Measurements from ENCODE around the gene CSNK1G1. TPM values are rescaled to one million over a fixed set of nuclear protein-coding genes. Genes with fewer than 3 reads are reported as not detected.
"Not testable (repeated sequence)": the region's sequence is repeated elsewhere in the genome, so short reads cannot be mapped to it uniquely, and the experiment has no call there.

Gene CSNK1G1
- total RNA-seq, 1 donor: 34.0 TPM

- no peak overlapping the region for H3K4me2 ChIP-seq (ENCODE audit: insufficient read depth, low read length)
- H4K20me1 ChIP-seq (ENCODE audit: insufficient read depth, low read length): peaks cover 3% of the 10 kb centered on the region
- H3K79me2 ChIP-seq (ENCODE audit: insufficient read depth, low read length): peaks cover 49% of the 10 kb centered on the region
- no peaks in the 10 kb centered on the region for H3K36me3 ChIP-seq (ENCODE audit: insufficient read depth, low read length)
- peaks cover under 1% of the 10 kb centered on the region for H3K4me1 ChIP-seq (ENCODE audit: insufficient read depth, low read length)
- no peaks in the 10 kb centered on the region for H3K27me3 ChIP-seq (ENCODE audit: insufficient read depth, low read length)
- H3K4me3 ChIP-seq (ENCODE audit: insufficient read depth, low read length): no peak overlapping the region
- no peaks in the 10 kb centered on the region for H3K9me3 ChIP-seq (ENCODE audit: low read depth, low read length)
- DNase-seq (ENCODE audit: insufficient read length, low spot score, missing footprints): no peak
- TF ChIP-seq CTCF (IDR thresholded peaks at IDR 0.05; ENCODE audit: extremely low read depth, low read depth, low read length): no peak
- H3K27ac ChIP-seq (ENCODE audit: low read depth, low read length): no peak overlapping the region
- no peak overlapping the region for H2AFZ ChIP-seq (ENCODE audit: low read length)
Measured at GRCh38 chr15:64279131-64279530, 76.8 kb downstream of the CSNK1G1 start.

- Histone ChIP-seq H3K27me3 (ENCODE audit: insufficient read depth, low read length) (no peaks in the 10 kb centered on the region), H2AFZ (ENCODE audit: low read length) (no peak overlapping the region), H3K79me2 (ENCODE audit: insufficient read depth, low read length) (peaks cover 42% of the 10 kb centered on the region), H3K36me3 (ENCODE audit: insufficient read depth, low read length) (no peaks in the 10 kb centered on the region), H3K27ac (ENCODE audit: low read depth, low read length) (no peak overlapping the region), H3K4me3 (ENCODE audit: insufficient read depth, low read length) (no peak overlapping the region), H3K9me3 (ENCODE audit: low read depth, low read length) (no peaks in the 10 kb centered on the region), H3K4me1 (ENCODE audit: insufficient read depth, low read length) (no peaks in the 10 kb centered on the region), H3K4me2 (ENCODE audit: insufficient read depth, low read length) (no peak overlapping the region), H4K20me1 (ENCODE audit: insufficient read depth, low read length) (peaks cover 3% of the 10 kb centered on the region)
- DNase-seq (ENCODE audit: insufficient read length, low spot score, missing footprints): no peak
- no peak for TF ChIP-seq CTCF (IDR thresholded peaks at IDR 0.05; ENCODE audit: extremely low read depth, low read depth, low read length)
Measured at GRCh38 chr15:64275934-64276333, 80.0 kb downstream of the CSNK1G1 start.

GRCh38 chr15:64274341-64274950 lies 81.5 kb downstream of the CSNK1G1 start:
- Histone ChIP-seq H3K4me1 (ENCODE audit: insufficient read depth, low read length) (no peaks in the 10 kb centered on the region), H2AFZ (ENCODE audit: low read length) (no peak overlapping the region), H4K20me1 (ENCODE audit: insufficient read depth, low read length) (peaks cover 3% of the 10 kb centered on the region), H3K4me3 (ENCODE audit: insufficient read depth, low read length) (no peak overlapping the region), H3K27ac (ENCODE audit: low read depth, low read length) (no peak overlapping the region), H3K27me3 (ENCODE audit: insufficient read depth, low read length) (no peaks in the 10 kb centered on the region), H3K79me2 (ENCODE audit: insufficient read depth, low read length) (peaks cover 33% of the 10 kb centered on the region), H3K36me3 (ENCODE audit: insufficient read depth, low read length) (no peaks in the 10 kb centered on the region), H3K9me3 (ENCODE audit: low read depth, low read length) (no peaks in the 10 kb centered on the region), H3K4me2 (ENCODE audit: insufficient read depth, low read length) (no peak overlapping the region)
- no peak for DNase-seq (ENCODE audit: insufficient read length, low spot score, missing footprints)
- no peak for TF ChIP-seq CTCF (IDR thresholded peaks at IDR 0.05; ENCODE audit: extremely low read depth, low read depth, low read length)

GRCh38 chr15:64267331-64267973 lies 88.5 kb downstream of the CSNK1G1 start:
- TF ChIP-seq CTCF (IDR thresholded peaks at IDR 0.05; ENCODE audit: extremely low read depth, low read depth, low read length): no peak
- no peaks in the 10 kb centered on the region for H3K4me1 ChIP-seq (ENCODE audit: insufficient read depth, low read length)
- H3K27me3 ChIP-seq (ENCODE audit: insufficient read depth, low read length): no peaks in the 10 kb centered on the region
- H4K20me1 ChIP-seq (ENCODE audit: insufficient read depth, low read length): peaks cover under 1% of the 10 kb centered on the region
- H3K79me2 ChIP-seq (ENCODE audit: insufficient read depth, low read length): peaks cover 62% of the 10 kb centered on the region
- H3K27ac ChIP-seq (ENCODE audit: low read depth, low read length): no peak overlapping the region
- H3K4me2 ChIP-seq (ENCODE audit: insufficient read depth, low read length): no peak overlapping the region
- H2AFZ ChIP-seq (ENCODE audit: low read length): no peak overlapping the region
- H3K9me3 ChIP-seq (ENCODE audit: low read depth, low read length): no peaks in the 10 kb centered on the region
- H3K4me3 ChIP-seq (ENCODE audit: insufficient read depth, low read length): no peak overlapping the region
- H3K36me3 ChIP-seq (ENCODE audit: insufficient read depth, low read length): no peaks in the 10 kb centered on the region
- no peak for DNase-seq (ENCODE audit: insufficient read length, low spot score, missing footprints)

GRCh38 chr15:64265188-64265587 lies 90.8 kb downstream of the CSNK1G1 start:
- DNase-seq (ENCODE audit: insufficient read length, low spot score, missing footprints); H3K27me3 ChIP-seq (ENCODE audit: insufficient read depth, low read length); H3K27ac ChIP-seq (ENCODE audit: low read depth, low read length); H3K4me3 ChIP-seq (ENCODE audit: insufficient read depth, low read length); H4K20me1 ChIP-seq (ENCODE audit: insufficient read depth, low read length); H3K4me1 ChIP-seq (ENCODE audit: insufficient read depth, low read length); H3K4me2 ChIP-seq (ENCODE audit: insufficient read depth, low read length); H2AFZ ChIP-seq (ENCODE audit: low read length); H3K9me3 ChIP-seq (ENCODE audit: low read depth, low read length); H3K36me3 ChIP-seq (ENCODE audit: insufficient read depth, low read length): not testable (repeated sequence)
- H3K79me2 ChIP-seq (ENCODE audit: insufficient read depth, low read length): peaks cover 70% of the 10 kb centered on the region

Measured in osteoblast (primary cell).